GM18870 (cell line): ENCODE results near the gene DCLK2.

Experiments used
- ATAC-seq: cut with Tn5 transposase; IDR thresholded peaks from one replicate; pipeline ENCODE4 v1.9.1; 2021; ENCODE audit warnings: moderate library complexity; ENCODE audit not compliant: unreplicated experiment

Gene DCLK2

DNA sequence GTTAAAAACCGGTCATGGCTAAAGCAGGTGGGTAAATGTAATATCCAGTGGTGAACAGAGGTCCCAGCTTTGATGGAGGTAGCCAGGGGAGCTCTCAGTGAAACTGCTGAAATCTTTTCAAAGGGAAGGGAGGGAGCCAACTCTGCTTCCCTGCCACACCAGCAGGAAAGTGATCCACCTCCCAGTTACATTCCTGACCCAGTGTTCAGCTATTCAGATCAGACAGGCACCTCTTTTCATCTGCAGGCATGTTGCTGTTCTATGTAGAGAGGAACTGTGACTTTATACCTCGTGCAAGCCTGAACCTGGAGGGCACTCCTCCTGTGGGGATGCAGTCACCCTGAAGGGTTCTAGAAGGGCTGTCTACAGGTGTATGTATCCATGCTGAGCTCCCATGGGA is 37.6 kb downstream of the DCLK2 start:
- ATAC-seq = no peak

DNA sequence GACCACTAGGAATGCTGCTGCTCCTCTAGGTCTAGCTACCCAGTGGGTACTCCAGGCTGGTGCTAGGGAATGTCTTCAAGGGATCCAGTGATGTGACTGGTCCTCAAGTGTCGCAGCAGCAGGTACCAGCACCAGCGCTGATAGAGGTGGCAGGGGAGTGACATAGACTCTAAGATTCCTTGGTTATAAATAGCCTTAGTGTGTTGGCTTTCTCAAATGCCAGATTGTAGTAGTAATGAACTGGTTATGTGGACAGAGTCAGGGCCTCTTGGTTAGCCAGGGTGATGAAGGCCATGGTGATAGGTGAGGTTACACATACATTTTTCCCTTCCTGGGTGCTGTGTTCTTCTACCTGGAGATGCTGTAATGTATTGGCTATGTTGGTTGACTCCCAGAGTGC is 38.3 kb downstream of the DCLK2 start:
- ATAC-seq = no peak

DNA sequence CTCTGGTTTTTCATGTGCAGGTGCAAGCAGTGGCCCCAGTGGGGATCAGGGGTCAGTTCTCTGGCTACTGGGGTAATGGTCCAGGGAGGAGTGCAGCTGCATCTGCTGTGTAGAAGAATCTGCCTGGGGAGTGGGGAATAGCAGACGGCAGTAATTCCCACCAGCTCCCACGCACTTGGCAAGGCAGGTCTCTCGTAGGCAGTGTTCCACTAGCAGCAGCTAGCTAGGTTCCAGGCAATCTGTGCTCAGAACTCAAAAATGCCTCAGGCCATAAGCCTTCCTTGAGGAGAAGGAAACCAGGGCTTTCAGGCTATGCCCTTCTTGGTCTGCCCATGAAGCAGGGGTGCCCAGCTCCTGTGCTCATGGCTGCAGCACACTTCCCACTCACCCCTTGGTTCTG is 38.8 kb downstream of the DCLK2 start:
- ATAC-seq = no peak

DNA sequence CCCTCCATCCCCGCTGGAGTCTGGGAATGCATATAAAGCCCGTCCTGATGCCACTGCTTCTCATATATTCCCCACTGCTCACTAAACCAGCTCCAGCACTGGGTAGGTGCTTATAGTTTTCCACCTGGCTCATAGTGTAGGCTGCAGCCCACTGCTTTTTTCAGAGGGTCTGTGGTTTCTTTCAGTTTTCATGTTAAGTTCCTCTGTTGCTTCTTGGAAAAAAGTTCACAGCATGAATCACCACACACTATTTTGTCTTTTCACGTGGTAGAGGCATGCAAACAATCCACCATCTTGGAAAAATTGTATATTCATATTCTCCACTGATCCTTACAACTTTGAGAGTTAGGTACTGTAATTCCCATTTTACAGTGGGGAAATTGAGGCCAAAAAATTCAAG is 39.4 kb downstream of the DCLK2 start:
- no peak for ATAC-seq

DNA sequence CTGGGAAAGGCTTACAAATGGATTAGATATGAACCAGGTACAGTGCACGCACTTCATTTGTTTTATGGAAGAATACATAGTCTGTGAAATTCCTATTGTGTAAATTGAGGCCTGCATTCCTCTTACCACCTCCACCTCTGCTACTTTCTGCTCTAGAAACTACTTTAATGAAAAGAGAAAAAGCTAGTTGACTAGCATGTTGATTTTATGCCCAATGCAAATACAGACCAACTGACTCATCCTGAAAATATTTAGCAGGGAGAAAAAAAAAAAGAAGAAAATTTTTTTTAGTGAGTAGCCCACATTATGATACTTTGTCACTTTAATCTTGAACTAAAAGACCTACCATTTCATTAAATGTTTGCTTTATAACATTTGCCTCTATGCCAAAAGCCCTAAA is 41.2 kb downstream of the DCLK2 start:
- ATAC-seq = no peak

DNA sequence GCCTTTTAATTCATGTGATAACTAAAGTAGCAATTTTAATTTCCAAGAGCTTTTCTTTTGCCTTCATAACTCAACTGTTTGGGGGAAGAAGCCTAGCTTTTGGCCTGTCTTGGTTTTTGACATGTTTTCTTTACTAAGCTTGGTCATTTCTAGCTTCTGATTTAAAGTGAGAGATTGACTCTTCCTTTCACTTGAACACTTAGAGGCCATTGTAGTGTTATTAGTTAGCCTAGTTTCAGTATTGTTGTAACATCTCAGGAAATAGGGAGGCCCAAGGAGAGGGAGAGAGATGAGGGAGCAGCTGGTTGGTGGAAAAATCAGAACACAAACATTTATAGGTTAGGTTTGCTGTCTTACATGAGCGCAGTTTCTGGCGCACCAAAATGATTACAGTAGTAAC is 44.8 kb downstream of the DCLK2 start:
- peak; percentile 51 for ATAC-seq

DNA sequence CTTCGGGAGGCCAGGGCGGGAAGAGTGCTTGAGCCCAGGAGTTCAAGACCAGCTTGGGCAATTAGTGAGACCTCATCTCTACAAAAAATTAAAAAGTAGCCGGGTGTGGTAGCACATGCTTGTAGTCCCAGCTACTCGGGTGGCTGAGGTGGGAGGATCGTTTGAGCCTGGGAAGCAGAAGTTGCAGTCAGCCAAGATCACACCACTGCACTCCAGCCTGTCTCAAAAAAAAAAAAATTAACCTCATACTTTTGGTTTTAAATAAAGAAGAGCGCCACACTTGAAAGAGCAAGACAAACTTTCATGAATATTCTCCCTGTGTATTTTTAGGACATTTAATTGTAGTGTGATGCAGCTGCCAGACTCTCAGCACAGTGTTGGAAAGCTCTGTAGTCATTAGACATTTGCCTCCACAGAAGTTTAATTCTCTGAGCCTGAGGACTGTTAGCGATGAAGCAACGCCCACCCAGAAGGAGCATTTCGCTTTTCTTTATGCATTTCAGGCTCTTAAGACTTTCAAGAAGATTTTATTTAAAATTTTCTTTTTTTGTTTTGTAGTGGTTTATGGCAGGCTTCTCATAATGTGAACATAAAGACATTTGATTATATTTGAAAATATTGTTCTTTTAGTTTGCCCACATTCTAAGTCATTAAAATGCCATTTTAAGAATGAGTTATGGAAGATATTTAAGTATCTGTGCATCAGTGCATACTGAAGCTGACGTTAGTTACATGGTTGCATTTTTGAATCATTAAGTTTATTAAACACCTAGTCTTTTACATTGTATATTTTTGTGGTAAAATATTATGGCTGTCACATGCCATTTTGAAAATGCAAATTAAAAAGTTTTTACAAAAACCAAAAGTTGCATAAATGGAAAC is 45.8 kb downstream of the DCLK2 start:
- no peak for ATAC-seq

DNA sequence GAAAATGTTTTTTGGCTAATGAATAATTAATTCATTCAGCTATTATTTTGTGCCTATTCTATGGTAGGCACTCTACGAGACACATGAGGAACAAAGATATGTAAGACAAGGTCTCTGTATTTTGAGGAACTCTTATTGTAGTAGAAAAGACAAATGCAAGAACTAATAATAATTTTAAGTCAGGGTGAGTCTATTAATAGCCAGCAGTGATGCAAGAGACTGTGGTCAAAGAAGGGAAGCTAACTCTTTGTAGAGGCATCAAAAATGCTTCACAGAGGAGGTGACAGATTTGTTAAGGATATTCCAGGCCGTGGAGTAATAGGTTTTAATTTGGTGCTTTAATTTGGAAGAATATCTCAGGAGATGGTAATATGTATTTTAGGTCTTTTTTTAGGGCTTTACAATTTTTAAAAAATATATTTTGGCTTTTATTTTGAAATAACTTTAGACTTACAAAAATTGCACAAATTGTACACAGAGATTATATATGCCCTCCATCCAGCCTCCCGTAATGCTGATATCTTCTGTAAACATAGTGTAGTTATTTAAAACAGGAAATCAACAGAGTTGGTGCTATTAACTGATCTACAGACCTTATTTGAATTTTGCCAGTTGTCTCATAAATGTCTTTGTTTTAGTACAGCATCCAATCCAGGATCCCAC is 48.1 kb downstream of the DCLK2 start:
- peak; percentile 12 for ATAC-seq

DNA sequence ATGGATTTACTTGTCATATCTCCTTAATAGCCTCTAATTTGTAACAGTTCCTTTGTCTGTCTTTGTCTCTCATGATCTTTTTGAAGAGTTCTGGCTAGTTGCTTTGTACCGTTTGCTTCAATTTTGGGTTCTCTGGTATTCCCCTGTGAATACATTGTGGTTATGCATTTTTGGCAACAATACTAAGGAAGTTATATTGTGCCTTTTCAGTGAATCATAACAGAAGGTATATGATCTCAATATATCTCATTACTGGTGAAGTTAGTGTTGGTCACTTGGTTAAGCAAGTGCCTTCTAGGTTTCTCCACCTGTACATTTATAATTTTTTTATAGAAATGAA is 48.6 kb downstream of the DCLK2 start:
- peak; percentile 60 for ATAC-seq

DNA sequence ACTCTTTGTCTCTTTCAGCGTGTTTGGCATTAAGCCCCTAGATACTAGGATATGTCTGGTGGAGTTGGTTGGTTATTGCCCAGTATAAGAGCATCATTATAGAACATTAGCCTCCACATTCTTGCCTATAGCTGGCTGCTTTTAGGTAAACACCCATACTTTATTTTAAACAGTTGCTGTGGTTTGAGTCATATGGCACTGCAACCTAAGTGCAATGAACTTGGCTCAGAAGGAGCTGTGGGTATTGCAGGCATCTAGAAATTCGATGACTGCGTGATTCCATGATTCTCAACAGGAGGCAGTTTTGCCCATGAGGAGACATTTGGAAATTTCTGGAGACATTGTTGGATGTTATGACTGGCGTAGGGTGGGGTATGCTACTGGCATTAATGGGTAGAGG is 49.5 kb downstream of the DCLK2 start:
- no peak for ATAC-seq

DNA sequence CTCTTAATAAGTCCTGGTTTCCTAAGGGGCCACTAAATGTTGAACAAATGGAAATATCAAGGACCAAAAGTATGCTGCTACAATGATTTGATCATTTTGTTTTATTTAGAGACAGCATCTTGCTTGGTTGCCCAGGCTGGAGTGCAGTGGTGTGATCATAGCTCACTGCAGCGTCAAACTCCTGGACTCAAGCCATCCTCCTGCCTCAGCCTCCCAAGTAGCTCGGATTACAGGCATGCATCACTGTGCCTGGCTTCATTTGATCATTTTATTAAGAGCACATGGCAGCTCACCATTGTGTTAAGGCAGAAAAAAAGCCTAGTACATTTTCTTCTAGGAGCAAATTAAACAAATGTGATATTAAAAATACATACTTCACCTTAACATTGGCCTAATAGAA is 52.7 kb downstream of the DCLK2 start:
- ATAC-seq = no peak

DNA sequence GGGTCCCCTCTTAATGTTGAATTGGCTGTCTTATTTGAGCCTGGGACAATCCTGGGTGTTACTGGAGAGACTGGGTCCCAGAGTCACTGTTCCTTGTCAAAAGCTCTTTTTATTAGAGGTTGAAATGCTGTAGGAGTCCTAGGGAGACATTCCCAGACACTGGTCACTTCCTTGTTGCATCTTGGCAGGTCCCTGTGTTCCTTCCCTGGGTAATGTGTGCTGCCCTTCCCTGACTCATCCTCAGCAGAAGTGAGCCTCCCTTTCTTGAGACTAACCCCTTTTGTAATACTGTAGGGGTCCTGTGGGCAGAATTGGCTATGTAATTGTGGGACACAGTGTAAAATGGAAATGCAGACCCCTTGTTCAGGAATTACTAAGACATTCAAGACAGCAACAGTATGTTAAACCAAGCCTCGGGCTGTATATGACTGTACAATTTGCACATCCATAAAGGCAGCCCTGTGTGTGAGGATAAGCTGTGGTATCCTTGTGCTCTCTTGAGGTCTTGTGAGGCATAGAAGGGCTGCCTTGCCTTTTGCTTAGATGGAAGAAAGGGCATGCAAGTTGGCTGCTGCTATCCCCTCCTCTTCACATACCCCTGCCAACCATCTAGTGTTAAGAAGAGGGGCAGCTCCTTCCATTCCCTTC is 53.5 kb downstream of the DCLK2 start:
- no peak for ATAC-seq

DNA sequence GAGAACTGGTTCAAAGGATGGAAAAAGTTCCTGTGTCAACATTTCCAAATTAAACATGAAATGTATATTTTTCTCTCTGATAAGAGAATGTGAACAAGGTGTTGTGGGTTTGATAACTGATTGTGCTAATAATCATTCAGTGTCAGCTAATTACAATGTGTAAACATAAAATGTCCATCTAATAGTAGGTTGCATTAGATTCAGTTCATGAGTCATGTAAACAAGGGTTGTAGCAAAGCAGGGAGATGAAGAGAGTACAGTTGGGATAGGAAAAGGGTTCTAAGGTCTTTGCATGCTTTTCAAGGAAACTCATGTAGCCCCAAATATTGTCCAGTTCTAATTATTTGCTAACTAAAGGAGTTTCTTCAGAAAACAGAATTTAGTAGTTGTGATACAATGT is 55.4 kb downstream of the DCLK2 start:
- no peak for ATAC-seq

DNA sequence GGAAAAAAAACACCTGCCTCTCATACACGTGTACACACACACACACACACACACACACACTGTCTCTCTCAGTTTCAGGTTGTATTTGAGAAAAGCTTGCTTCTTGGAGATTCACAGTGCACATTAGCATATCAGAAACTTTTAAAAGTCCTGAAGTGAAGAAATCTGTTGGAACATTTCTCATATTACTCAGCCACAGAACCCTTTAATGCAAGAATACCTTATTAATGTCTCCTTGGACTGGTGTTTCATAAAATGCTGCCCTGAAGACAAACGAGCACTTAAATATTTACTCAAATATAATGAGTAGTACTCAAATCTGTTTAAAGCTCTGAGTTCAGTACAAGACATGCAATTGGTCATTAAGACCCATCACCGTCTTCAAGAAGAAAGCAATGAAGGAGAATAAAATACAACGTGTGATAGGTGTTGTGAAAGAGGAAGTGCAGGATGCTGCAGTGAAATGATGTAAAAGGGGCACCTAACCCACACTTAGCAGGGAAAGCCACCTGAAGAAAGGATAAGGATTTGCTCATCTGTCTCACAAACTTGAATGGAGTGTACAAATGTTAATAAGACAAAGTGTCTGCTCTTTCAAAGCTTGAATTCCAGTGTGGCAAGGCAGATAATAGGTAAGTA is 57.0 kb downstream of the DCLK2 start:
- ATAC-seq = no peak

DNA sequence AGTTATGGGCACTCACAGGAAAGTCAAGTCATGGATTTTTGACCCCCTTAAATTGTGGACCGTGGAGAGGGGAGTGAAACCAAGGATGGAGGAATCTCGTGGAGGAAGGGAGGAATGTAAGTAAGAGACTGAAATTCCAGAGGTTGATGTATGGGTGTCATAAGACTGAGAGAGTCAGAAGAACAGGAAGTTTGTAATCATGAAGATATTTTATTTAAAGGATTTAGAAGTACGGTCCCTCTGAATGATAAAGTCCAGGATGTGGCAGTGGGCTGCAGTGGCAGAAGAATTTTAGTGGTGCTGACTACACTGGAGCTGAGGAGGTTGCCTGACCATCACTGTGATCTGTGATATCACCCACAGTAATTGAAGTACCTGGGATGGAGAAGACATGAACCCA is 57.8 kb downstream of the DCLK2 start:
- ATAC-seq = no peak

DNA sequence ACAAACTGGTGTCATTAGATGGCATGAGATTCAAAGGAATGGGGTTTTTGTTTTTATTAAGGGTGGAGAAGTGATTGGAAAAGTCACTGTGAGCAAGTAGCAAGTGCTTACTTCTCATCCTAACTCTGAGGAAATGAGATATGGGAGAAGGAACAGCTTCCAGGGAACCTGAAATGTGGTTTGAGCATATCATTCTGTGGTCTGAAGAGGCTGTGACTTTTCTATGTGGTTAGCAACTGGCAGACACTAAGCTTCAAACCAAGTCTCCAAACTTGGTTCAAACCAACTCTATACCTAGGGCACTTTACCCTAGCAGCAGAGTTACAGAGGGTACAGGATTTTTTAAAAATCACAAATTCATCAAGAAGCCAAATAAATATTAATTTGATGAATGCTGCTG is 58.2 kb downstream of the DCLK2 start:
- no peak for ATAC-seq

DNA sequence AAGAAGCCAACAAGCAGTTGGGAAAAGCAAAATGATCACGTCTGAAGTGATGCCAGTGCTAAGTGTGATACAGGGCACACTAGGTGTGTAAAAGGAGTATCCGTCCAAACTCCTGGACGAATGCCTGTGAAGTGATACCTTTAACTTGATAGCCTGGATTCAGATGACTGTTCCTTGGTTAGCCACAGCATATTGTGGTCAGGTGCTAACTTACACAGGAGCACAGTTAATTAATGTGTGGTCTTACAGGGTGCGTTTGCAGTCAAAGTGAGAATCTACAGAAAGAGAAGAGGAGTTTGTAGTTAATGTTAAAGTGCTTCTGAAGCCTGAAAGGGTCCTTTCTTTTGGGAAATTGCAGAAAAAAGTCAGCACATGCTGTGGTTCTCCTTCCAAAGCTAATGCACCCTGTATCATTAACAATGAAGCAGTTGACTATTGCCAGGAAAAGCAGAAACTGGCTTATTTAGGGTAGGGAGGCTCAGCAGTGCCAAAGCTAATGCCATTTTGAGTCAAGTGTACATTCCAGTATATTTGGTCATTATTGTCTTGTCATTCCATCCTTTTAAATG is 61.1 kb downstream of the DCLK2 start:
- ATAC-seq = no peak

DNA sequence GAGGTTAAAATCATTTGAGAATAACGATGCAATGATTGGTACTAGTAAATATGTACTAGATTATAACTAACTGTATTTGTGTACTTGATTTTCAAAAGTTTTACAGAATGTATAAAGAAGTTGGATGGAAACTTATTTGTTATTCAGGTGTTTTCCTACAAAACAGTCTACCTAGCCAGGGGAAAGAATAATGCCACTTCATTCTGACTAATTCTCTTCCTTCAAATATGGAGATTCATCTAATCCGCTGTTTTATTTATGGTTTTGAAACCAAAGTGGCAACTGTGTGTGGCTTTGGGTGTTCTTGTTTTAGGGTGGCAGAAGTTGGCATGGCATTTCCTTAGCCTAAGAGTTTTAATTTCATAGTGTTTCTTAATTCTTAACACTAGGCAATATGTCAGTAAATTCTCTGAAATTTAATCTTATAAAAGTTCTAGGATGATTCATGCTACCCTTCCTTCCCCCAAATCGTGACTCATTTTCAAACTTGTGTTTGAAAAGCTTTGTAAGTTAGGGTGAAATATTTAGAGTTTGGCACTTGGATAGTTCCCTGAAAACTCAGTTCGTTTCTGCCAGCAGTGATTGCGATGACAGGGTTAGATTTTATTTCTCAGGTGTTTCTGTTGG is 62.6 kb downstream of the DCLK2 start:
- no peak for ATAC-seq

DNA sequence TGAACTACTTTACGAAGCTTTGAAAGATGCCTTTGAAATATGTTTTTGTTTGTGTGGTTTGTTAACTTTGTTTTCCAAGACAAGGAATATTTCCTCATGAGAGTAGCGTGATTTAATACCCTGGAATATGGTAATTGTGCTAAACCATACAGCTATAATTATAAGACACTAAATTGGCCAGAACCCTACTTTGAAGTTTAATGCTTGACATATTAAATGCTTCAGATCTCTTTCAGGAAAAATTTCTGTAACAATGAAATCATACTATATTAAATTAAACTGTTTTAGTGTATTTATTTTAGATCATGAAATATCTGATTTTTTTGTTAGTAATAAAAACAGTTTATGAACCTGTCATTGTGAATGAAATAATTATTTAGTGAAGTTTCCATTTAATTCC is 63.5 kb downstream of the DCLK2 start:
- no peak for ATAC-seq

DNA sequence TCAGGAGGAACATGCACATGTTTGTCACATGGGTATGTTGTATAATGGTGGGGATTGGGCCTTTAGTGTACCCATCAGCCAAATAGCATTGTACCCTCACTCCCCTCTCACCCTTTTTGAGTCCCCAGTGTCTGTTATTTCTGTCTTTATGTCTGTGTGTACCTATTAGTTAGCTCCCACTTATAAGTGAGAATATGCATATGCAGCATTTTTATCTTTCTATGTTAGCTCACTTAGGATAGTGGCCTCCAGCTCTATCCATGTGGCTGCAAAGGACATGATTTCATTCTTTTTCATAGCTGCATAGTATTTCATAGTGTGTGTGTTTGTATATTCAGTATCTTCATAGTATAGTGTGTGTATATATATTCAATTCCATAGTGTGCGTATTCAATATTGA is 64.6 kb downstream of the DCLK2 start:
- ATAC-seq = no peak
